Right cardiac atrium (tissue), 5 donors: ENCODE data around the gene CAPZB. TPM values are rescaled to one million over a fixed set of nuclear protein-coding genes. Genes with fewer than 3 reads are reported as not detected.
A peak's percentile ranks its signal among the peaks of the same experiment; 100 is the strongest.

Experiments used
- ATAC-seq, 2 donors: fragments of 200-7000 bp; cut with Tn5 transposase; one replicate each; pipeline versions ENCODE4 v1.8.0 to v1.9.1; 2020; ENCODE audit warnings: moderate library complexity in 2 of 2, mild to moderate bottlenecking in 1 of 2
- DNase-seq, 3 donors: peaks; one replicate each; pipeline ENCODE4 v3.0.0-alpha.2; 2020
- H3K27ac ChIP-seq: one replicate; pipeline ENCODE4 v1.5.1; 2013; ENCODE audit warnings: mild to moderate bottlenecking, low read length, control low read depth, moderate library complexity
- H3K27me3 ChIP-seq: one replicate; pipeline ENCODE4 v1.6.1; 2013; ENCODE audit not compliant: control insufficient read depth, insufficient read depth
- H3K4me1 ChIP-seq: one replicate; pipeline ENCODE4 v1.6.1; 2013; ENCODE audit warnings: low read length; ENCODE audit not compliant: control insufficient read depth, insufficient read depth
- H3K4me3 ChIP-seq: one replicate; pipeline ENCODE4 v1.5.1; 2013; ENCODE audit warnings: low read length, control low read depth
- H3K9me3 ChIP-seq: one replicate; pipeline ENCODE4 v1.6.1; 2013; ENCODE audit warnings: low read length; ENCODE audit not compliant: control insufficient read depth
- WGBS: extraction: QIAGEN DNeasy Blood & Tissue Kit; methylation state at CpG from one replicate; pipeline ENCODE4 v1.1.7; 2013; 5-methylcytosine and 5-hydroxymethylcytosine counted together
- intact Hi-C, 4 donors: fragments of 100-400 bp; cut with DNase I; formaldehyde crosslinking; loops; one replicate each; pipeline versions ENCODE4 v1.11.0 to v1.14.0; 2022 to 2023
- polyA plus RNA-seq: library from polyadenylated mRNA; stranded (reverse); fragments of 200-250 nt; gene quantifications from one replicate; pipeline ENCODE4 v1.2.3, GENCODE V29; 2013
- total RNA-seq, 4 donors: library from RNA; stranded (reverse); fragmentation: NEBNext Ultra II Directional; extraction: Animal tissue kit (Norgen Biotek cat#: 25700); gene quantifications; one replicate each; pipeline ENCODE4 v1.2.1, GENCODE V29; 2021
- donor health status: healthy with polysubstance abuse.
- donor health status: DM: no; HTN: yes; CAD: no.
- donor health status: DM: no; HTN: no; CAD: no.
- donor health status: DM: no; HTN: yes; CAD: no; lungs with severe emphysema.
- donor health status: DM: yes; HTN: yes; CAD: no.

Gene CAPZB
- total and polyA plus RNA-seq, 5 donors, result 226 to 255 (median 228) TPM

GRCh38 chr1:19300211-19300610 is 185.1 kb downstream of the CAPZB start:
- DNase-seq, result no peak
- no peak for ATAC-seq
- intact Hi-C loops, result no loop called here
- WGBS, result 89% methylated on average over 2 of the region's 2 CpGs
- Histone ChIP-seq H3K27ac (no peak overlapping the region), H3K27me3 (no peaks in the 10 kb centered on the region), H3K4me3 (no peak overlapping the region), H3K4me1 (no peaks in the 10 kb centered on the region), H3K9me3 (no peaks in the 10 kb centered on the region)

- 96% methylated on average over 2 of the region's 2 CpGs for WGBS
- DNase-seq (no peak), ATAC-seq (no peak)
- Histone ChIP-seq H3K4me1 (no peaks in the 10 kb centered on the region), H3K27ac (no peak overlapping the region), H3K9me3 (peaks cover 3% of the 10 kb centered on the region), H3K4me3 (no peak overlapping the region), H3K27me3 (no peaks in the 10 kb centered on the region)
- intact Hi-C loops, result no loop called here
Measured at GRCh38 chr1:19294638-19295037, 190.7 kb downstream of the CAPZB start.

GRCh38 chr1:19289244-19289643 is 196.1 kb downstream of the CAPZB start:
- H3K4me3 ChIP-seq, result peak overlapping the region; percentile 5
- no peak overlapping the region for H3K27ac ChIP-seq
- H3K27me3 ChIP-seq, result no peaks in the 10 kb centered on the region
- intact Hi-C loops, result no loop called here
- H3K4me1 ChIP-seq, result no peaks in the 10 kb centered on the region
- 24% methylated on average over 2 of the region's 2 CpGs for WGBS
- H3K9me3 ChIP-seq, result no peaks in the 10 kb centered on the region
- peak; percentile 53 to 58 for ATAC-seq
- DNase-seq, result no peak

Other genes with a start within 250 kb of the CAPZB start
- 10 to 100 TPM; 25.9 to 31.9 (median 30.8) TPM for gene EMC1, start 234.0 kb downstream of the CAPZB start, total RNA-seq
- gene EMC1, start 234.0 kb downstream of the CAPZB start, polyA plus RNA-seq, result 11.5 TPM
- 10 to 100 TPM; 10.1 to 21.1 (median 12.1) TPM for gene MRTO4, start 233.7 kb downstream of the CAPZB start, total RNA-seq
- 14.8 TPM for gene MRTO4, start 233.7 kb downstream of the CAPZB start, polyA plus RNA-seq
- gene AKR7A3, start 196.8 kb downstream of the CAPZB start, total RNA-seq, result under 1 TPM in 3 of 4 donors, not detected in 1; 0.17 to 0.26 (median 0.22) TPM
- 0.20 TPM for gene AKR7A3, start 196.8 kb downstream of the CAPZB start, polyA plus RNA-seq
- gene AKR7A2, start 173.4 kb downstream of the CAPZB start, total RNA-seq, result 10 to 100 TPM; 29.7 to 41.9 (median 40.0) TPM
- gene AKR7A2, start 173.4 kb downstream of the CAPZB start, polyA plus RNA-seq, result 25.9 TPM
- 1 to 10 TPM; 6.6 to 7.3 (median 7.2) TPM for gene SLC66A1, start 173.2 kb downstream of the CAPZB start, total RNA-seq
- gene SLC66A1, start 173.2 kb downstream of the CAPZB start, polyA plus RNA-seq, result 9.2 TPM
- 10 to 100 TPM; 40.7 to 64.8 (median 46.1) TPM for gene NBL1, start 158.8 kb upstream of the CAPZB start, total RNA-seq
- 45.7 TPM for gene NBL1, start 158.8 kb upstream of the CAPZB start, polyA plus RNA-seq
- gene HTR6, start 179.3 kb upstream of the CAPZB start, total RNA-seq, result not detected
- gene HTR6, start 179.3 kb upstream of the CAPZB start, polyA plus RNA-seq, result not detected